ENCODE data around the gene TRPV3. TPM values are rescaled to one million over a fixed set of nuclear protein-coding genes. Genes with fewer than 3 reads are reported as not detected.

Gene TRPV3
- total RNA-seq, 1 experiment from 2014 or later, result 0.35 TPM

DNA sequence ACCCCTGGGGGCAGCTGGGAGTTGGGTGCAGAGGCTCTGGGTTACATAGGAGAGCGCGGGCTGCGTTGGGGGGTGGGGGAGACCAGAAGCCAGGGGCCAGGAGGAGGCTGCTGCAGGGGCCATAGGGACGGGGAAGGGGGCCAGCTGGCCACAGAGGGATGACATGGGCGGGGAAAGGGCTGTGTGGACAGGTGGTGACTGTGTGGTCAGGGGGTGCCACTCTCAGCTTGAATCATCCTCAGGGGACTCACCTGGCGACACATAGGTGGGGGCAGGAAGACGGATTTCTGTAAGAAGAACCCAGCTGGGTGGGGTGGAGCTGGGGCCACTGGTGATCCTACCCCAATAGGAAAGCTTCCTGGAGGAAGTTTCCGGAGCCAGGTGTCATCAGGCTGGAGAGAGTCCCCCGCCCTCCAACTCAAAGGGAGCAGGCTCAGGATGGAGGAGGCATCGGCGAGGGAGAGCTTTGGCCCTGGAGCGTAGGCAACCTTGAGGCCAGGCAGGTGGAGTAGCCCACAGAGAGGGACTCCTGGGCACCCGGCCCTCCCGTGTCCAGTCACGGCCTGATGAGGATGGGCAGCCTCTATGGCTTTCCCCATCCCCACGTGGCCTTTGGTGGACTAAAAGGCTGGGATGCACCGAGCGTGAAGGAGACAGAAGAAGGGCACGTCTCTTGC lies 1.2 kb downstream of the TRPV3 start:
- Mint-ChIP-seq H3K36me3 (no peaks in the 10 kb centered on the region), H3K27me3 (ENCODE audit: low read depth) (no peaks in the 10 kb centered on the region), H3K9me3 (peaks cover 5% of the 10 kb centered on the region; the same call in 1 of the 2 replicates), H3K27ac (no peak overlapping the region), H3K4me1 (no peaks in the 10 kb centered on the region), H3K4me3 (no peak overlapping the region)
- TF ChIP-seq, protein P1, sequence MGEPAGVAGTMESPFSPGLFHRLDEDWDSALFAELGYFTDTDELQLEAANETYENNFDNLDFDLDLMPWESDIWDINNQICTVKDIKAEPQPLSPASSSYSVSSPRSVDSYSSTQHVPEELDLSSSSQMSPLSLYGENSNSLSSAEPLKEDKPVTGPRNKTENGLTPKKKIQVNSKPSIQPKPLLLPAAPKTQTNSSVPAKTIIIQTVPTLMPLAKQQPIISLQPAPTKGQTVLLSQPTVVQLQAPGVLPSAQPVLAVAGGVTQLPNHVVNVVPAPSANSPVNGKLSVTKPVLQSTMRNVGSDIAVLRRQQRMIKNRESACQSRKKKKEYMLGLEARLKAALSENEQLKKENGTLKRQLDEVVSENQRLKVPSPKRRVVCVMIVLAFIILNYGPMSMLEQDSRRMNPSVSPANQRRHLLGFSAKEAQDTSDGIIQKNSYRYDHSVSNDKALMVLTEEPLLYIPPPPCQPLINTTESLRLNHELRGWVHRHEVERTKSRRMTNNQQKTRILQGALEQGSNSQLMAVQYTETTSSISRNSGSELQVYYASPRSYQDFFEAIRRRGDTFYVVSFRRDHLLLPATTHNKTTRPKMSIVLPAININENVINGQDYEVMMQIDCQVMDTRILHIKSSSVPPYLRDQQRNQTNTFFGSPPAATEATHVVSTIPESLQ (CRISPR knock-in tag; IDR thresholded peaks at IDR 0.05), result no peak
- CTCF ChIA-PET, result interaction anchor here (0.6 to 2.0 kb wide), 4 partner anchors 11 to 126 kb away, joined by 3 to 8 read pairs (median 4); no protein-coding TSS in a partner anchor
- POLR2A ChIA-PET, result no interaction called here
- no peak for ATAC-seq
- DNase-seq (ENCODE audit: low spot score), result no peak

GRCh38 chr17:3555189-3555796 lies 2.3 kb downstream of the TRPV3 start:
- CTCF ChIA-PET, result interaction anchor here (0.6 to 2.0 kb wide), 5 partner anchors 9 to 127 kb away, joined by 3 to 8 read pairs (median 4); no protein-coding TSS in a partner anchor
- no peak overlapping the region for H3K27ac Mint-ChIP-seq
- H3K4me3 Mint-ChIP-seq, result no peak overlapping the region
- H3K9me3 Mint-ChIP-seq, result peaks cover 9% of the 10 kb centered on the region; the same call in 1 of the 2 replicates
- no peak for DNase-seq (ENCODE audit: low spot score)
- no peak for ATAC-seq
- POLR2A ChIA-PET, result no interaction called here
- H3K4me1 Mint-ChIP-seq, result no peaks in the 10 kb centered on the region
- no peaks in the 10 kb centered on the region for H3K36me3 Mint-ChIP-seq
- H3K27me3 Mint-ChIP-seq (ENCODE audit: low read depth), result no peaks in the 10 kb centered on the region
- TF ChIP-seq OVOL2 (CRISPR knock-in tag; IDR thresholded peaks at IDR 0.05; ENCODE audit: borderline replicate concordance), result no peak
- TF ChIP-seq PRRX2 (CRISPR knock-in tag; IDR thresholded peaks at IDR 0.05), result no peak
- TF ChIP-seq SMAD4 (CRISPR knock-in tag; IDR thresholded peaks at IDR 0.05), result no peak
- TF ChIP-seq SMAD3 (CRISPR knock-in tag; IDR thresholded peaks at IDR 0.05; ENCODE audit: borderline replicate concordance), result no peak
- TF ChIP-seq, protein P2, sequence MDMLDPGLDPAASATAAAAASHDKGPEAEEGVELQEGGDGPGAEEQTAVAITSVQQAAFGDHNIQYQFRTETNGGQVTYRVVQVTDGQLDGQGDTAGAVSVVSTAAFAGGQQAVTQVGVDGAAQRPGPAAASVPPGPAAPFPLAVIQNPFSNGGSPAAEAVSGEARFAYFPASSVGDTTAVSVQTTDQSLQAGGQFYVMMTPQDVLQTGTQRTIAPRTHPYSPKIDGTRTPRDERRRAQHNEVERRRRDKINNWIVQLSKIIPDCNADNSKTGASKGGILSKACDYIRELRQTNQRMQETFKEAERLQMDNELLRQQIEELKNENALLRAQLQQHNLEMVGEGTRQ (CRISPR knock-in tag; IDR thresholded peaks at IDR 0.05), result no peak
- no peak for TF ChIP-seq ZNF219 (CRISPR knock-in tag; IDR thresholded peaks at IDR 0.05; ENCODE audit: borderline replicate concordance)
- TF ChIP-seq AFF4 (CRISPR knock-in tag; IDR thresholded peaks at IDR 0.05; ENCODE audit: borderline replicate concordance), result no peak
- no peak for TF ChIP-seq ZNF671 (CRISPR knock-in tag; IDR thresholded peaks at IDR 0.05)
- no peak for TF ChIP-seq IRF2 (CRISPR knock-in tag; IDR thresholded peaks at IDR 0.05; ENCODE audit: borderline replicate concordance, low read depth)
- TF ChIP-seq ZNF423 (CRISPR knock-in tag; IDR thresholded peaks at IDR 0.05), result no peak
- TF ChIP-seq E2F4 (CRISPR knock-in tag; IDR thresholded peaks at IDR 0.05; ENCODE audit: borderline replicate concordance, low read depth), result no peak
- no peak for TF ChIP-seq NFE2L1 (CRISPR knock-in tag; IDR thresholded peaks at IDR 0.05)
- TF ChIP-seq CTCF (IDR thresholded peaks at IDR 0.05), result no peak
- no peak for TF ChIP-seq SP1 (CRISPR knock-in tag; conservative IDR thresholded peaks at IDR 0.05)
- TF ChIP-seq FOXJ3 (CRISPR knock-in tag; IDR thresholded peaks at IDR 0.05; ENCODE audit: borderline replicate concordance), result no peak
- no peak for TF ChIP-seq ATF2 (CRISPR knock-in tag; IDR thresholded peaks at IDR 0.05; ENCODE audit: borderline replicate concordance, low read depth)
- TF ChIP-seq AR (CRISPR knock-in tag; IDR thresholded peaks at IDR 0.05), result no peak
- TF ChIP-seq FOXK1 (CRISPR knock-in tag; IDR thresholded peaks at IDR 0.05), result no peak
- TF ChIP-seq NFATC4 (CRISPR knock-in tag; IDR thresholded peaks at IDR 0.05), result no peak
